GM19397 (cell line): Measurements from ENCODE around the gene CFAP99.

Experiments
- ATAC-seq: cut with Tn5 transposase; IDR thresholded peaks from one replicate; pipeline ENCODE4 v1.9.1; 2021; ENCODE audit warnings: mild to moderate bottlenecking, moderate library complexity; ENCODE audit not compliant: unreplicated experiment

CFAP99 gene

GRCh38 chr4:2390784-2391421, 27.9 kb upstream of the CFAP99 start:
- ATAC-seq = no peak

- ATAC-seq = no peak
Observed at GRCh38 chr4:2393353-2394270, 25.1 kb upstream of the CFAP99 start.

- ATAC-seq = no peak
Observed at GRCh38 chr4:2394528-2394927, 24.2 kb upstream of the CFAP99 start.

- ATAC-seq = no peak
Observed at GRCh38 chr4:2395038-2395437, 23.7 kb upstream of the CFAP99 start.

- ATAC-seq = no peak
Observed at GRCh38 chr4:2395584-2395983, 23.2 kb upstream of the CFAP99 start.

GRCh38 chr4:2396781-2397368, 21.9 kb upstream of the CFAP99 start:
- no peak for ATAC-seq

- ATAC-seq = no peak
Observed at GRCh38 chr4:2397596-2398379, 21.0 kb upstream of the CFAP99 start.

GRCh38 chr4:2399216-2399615, 19.5 kb upstream of the CFAP99 start:
- ATAC-seq = no peak

- no peak for ATAC-seq
Observed at GRCh38 chr4:2399631-2400190, 19.0 kb upstream of the CFAP99 start.

GRCh38 chr4:2400841-2401609, 17.7 kb upstream of the CFAP99 start:
- ATAC-seq = no peak

- ATAC-seq = no peak
Observed at GRCh38 chr4:2401610-2401983, 17.2 kb upstream of the CFAP99 start.

- no peak for ATAC-seq
Observed at GRCh38 chr4:2402048-2402842, 16.5 kb upstream of the CFAP99 start.

- no peak for ATAC-seq
Observed at GRCh38 chr4:2402941-2403340, 15.8 kb upstream of the CFAP99 start.

GRCh38 chr4:2406406-2406805, 12.3 kb upstream of the CFAP99 start:
- no peak for ATAC-seq

GRCh38 chr4:2406920-2407319, 11.8 kb upstream of the CFAP99 start:
- ATAC-seq = no peak

GRCh38 chr4:2407991-2408342, 10.8 kb upstream of the CFAP99 start:
- no peak for ATAC-seq

- no peak for ATAC-seq
Observed at GRCh38 chr4:2408401-2408958, 10.3 kb upstream of the CFAP99 start.

GRCh38 chr4:2408976-2409375, 9.8 kb upstream of the CFAP99 start:
- ATAC-seq = no peak

GRCh38 chr4:2409381-2409783, 9.4 kb upstream of the CFAP99 start:
- ATAC-seq = no peak
